WI38 (cell line): Measurements from ENCODE around the gene TBC1D23.
"Not testable (repeated sequence)": the region's sequence is repeated elsewhere in the genome, so short reads cannot be mapped to it uniquely, and the experiment has no call there.

ENCODE experiments used
- H3K4me3 ChIP-seq: 2 replicates; pipeline ENCODE4 v1.5.1; 2011; ENCODE audit warnings: low read depth, mild to moderate bottlenecking, control low read depth, low read length
- CTCF ChIP-seq: IDR thresholded peaks from 2 replicates; pipeline ENCODE4 v1.5.1; 2012; ENCODE audit warnings: low read depth, mild to moderate bottlenecking, control low read depth, low read length

The TBC1D23 gene

GRCh38 chr3:100226712-100227429, 33.9 kb upstream of the TBC1D23 start:
- no peak for TF ChIP-seq CTCF
- no peak overlapping the region for H3K4me3 ChIP-seq

- TF ChIP-seq CTCF = no peak
- no peak overlapping the region for H3K4me3 ChIP-seq
Measured at GRCh38 chr3:100227511-100227921, 33.3 kb upstream of the TBC1D23 start.

- H3K4me3 ChIP-seq = no peak overlapping the region
- no peak for TF ChIP-seq CTCF
Measured at GRCh38 chr3:100228247-100228646, 32.5 kb upstream of the TBC1D23 start.

- not testable (repeated sequence) for H3K4me3 ChIP-seq
Measured at GRCh38 chr3:100229188-100229587, 31.6 kb upstream of the TBC1D23 start.

GRCh38 chr3:100230710-100231109, 30.1 kb upstream of the TBC1D23 start:
- TF ChIP-seq CTCF = no peak
- H3K4me3 ChIP-seq = no peak overlapping the region

- no peak overlapping the region for H3K4me3 ChIP-seq
- no peak for TF ChIP-seq CTCF
Measured at GRCh38 chr3:100231668-100232067, 29.1 kb upstream of the TBC1D23 start.

GRCh38 chr3:100234364-100234763, 26.4 kb upstream of the TBC1D23 start:
- H3K4me3 ChIP-seq = no peak overlapping the region
- no peak for TF ChIP-seq CTCF

- TF ChIP-seq CTCF = no peak
- no peak overlapping the region for H3K4me3 ChIP-seq
Measured at GRCh38 chr3:100238599-100238998, 22.2 kb upstream of the TBC1D23 start.

- not testable (repeated sequence) for H3K4me3 ChIP-seq
Measured at GRCh38 chr3:100242471-100242870, 18.3 kb upstream of the TBC1D23 start.
